PC-9 (cell line): ENCODE data around the gene DNAAF3. TPM values are rescaled to one million over a fixed set of nuclear protein-coding genes. Genes with fewer than 3 reads are reported as not detected.

ENCODE experiments used
- BruUV-seq: library from RNA; stranded (reverse); fragments of 400-500 nt; replicated peaks from 2 replicates; lab custom pipeline; 2021; lab: Mats Ljungman, UMichigan
- CTCF ChIA-PET: fragments of 300-600 bp; sonication (Branson Sonifier 250); formaldehyde crosslinking; loops from one replicate; lab custom pipeline; 2022; ENCODE audit warnings: antibody characterized with exemption; lab: Charles Lee
- POLR2A ChIA-PET: fragments of 300-600 bp; sonication (Branson Sonifier 250); formaldehyde crosslinking; loops from one replicate; lab custom pipeline; 2022; ENCODE audit warnings: antibody characterized with exemption; ENCODE audit not compliant: unreplicated experiment; lab: Charles Lee
- DNase-seq, 2 experiments: peaks; one replicate each; pipeline versions ENCODE4 v3.0.0 to v3.0.0-alpha.2; 2015 to 2022; ENCODE audit warnings: mixed read lengths in 1 of 2
- H2AFZ ChIP-seq: fragments of 200-600 bp; sonication (generic); 2 replicates; pipeline ENCODE4 v1.8.1; 2017; ENCODE audit warnings: antibody characterized with exemption
- H3F3A ChIP-seq: fragments of 200-600 bp; sonication (generic); 2 replicates; pipeline ENCODE4 v1.8.1; 2017; ENCODE audit warnings: antibody characterized with exemption, mild to moderate bottlenecking, low read depth; ENCODE audit not compliant: insufficient read depth
- H3K27ac ChIP-seq: fragments of 200-600 bp; sonication (generic); 2 replicates; pipeline ENCODE4 v1.6.1; 2016; ENCODE audit warnings: mixed run types
- H3K27me3 ChIP-seq: fragments of 200-600 bp; sonication (generic); 2 replicates; pipeline ENCODE4 v1.6.1; 2016; ENCODE audit warnings: low read depth, mixed run types; ENCODE audit not compliant: insufficient read depth
- H3K36me3 ChIP-seq: fragments of 200-600 bp; sonication (generic); 2 replicates; pipeline ENCODE4 v1.6.1; 2016; ENCODE audit warnings: low read depth, mixed run types
- H3K4me1 ChIP-seq: fragments of 200-600 bp; sonication (generic); replicated peaks from 2 replicates; pipeline ENCODE4 v1.6.1; 2016; ENCODE audit warnings: mixed run types; ENCODE audit not compliant: insufficient read depth
- H3K4me2 ChIP-seq: fragments of 200-600 bp; sonication (generic); 2 replicates; pipeline ENCODE4 v1.6.1; 2017; ENCODE audit warnings: mixed run types
- H3K4me3 ChIP-seq: fragments of 200-600 bp; sonication (generic); 2 replicates; pipeline ENCODE4 v1.6.1; 2016; ENCODE audit warnings: mixed run types
- H3K79me2 ChIP-seq: fragments of 200-600 bp; sonication (generic); 2 replicates; pipeline ENCODE4 v1.6.1; 2017; ENCODE audit warnings: low read depth, mixed run types
- H3K9me2 ChIP-seq: fragments of 200-600 bp; sonication (generic); 2 replicates; pipeline ENCODE4 v1.8.1; 2017; ENCODE audit warnings: mild to moderate bottlenecking; ENCODE audit not compliant: insufficient read depth
- H3K9me3 ChIP-seq: fragments of 200-600 bp; sonication (generic); 2 replicates; pipeline ENCODE4 v1.8.1; 2016; ENCODE audit warnings: low read depth; ENCODE audit not compliant: insufficient read depth
- H4K20me1 ChIP-seq: fragments of 200-600 bp; sonication (generic); 2 replicates; pipeline ENCODE4 v1.8.1; 2017; ENCODE audit not compliant: insufficient read depth
- EZH2 ChIP-seq: fragments of 200-600 bp; sonication (generic); IDR thresholded peaks from 2 replicates; pipeline ENCODE4 v1.8.0; 2017; ENCODE audit warnings: antibody characterized with exemption, low read depth
- intact Hi-C: fragments of 100-400 bp; cut with micrococcal nuclease; formaldehyde crosslinking; loops from one replicate; pipeline ENCODE4 v1.10.0; 2022; ENCODE audit not compliant: unreplicated experiment
- total RNA-seq: library from RNA; stranded (reverse); gene quantifications from 2 replicates; pipeline ENCODE4 v1.2.3, GENCODE V29; 2021
- TF ChIP-seq, protein P1 (sequence below): fragments of 200-600 bp; sonication (generic); conservative IDR thresholded peaks from 2 replicates; pipeline ENCODE4 v1.6.1; 2017; ENCODE audit warnings: mixed run types, antibody characterized with exemption, mild to moderate bottlenecking, moderate library complexity

The DNAAF3 gene
- total RNA-seq, 1 experiment from 2014 or later, result 51.8 TPM

DNA sequence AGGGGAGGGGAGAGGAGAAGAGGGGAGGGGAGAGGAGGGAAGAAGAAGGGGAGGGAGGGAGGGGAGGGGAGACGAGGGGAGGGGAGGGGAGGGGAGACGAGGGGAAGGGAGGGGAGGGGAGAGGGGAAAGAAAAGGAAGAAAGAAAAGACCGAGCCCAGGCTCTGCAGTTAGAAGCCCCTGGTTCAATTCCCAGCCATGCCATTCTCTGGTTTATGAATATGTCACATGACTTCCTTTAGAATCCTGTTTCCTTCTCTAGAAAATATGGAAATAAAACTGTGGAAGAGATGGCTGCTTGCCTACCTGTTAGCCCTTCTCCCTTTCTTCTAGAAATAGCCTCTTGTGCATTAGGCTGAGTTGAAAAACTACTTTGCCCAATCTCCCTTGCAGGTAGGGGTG, 31.7 kb downstream of the DNAAF3 start:
- no peak for DNase-seq
- no peak overlapping the region for H3K4me2 ChIP-seq
- no peaks in the 10 kb centered on the region for H3K27me3 ChIP-seq
- no peaks in the 10 kb centered on the region for H3K79me2 ChIP-seq
- H3K9me2 ChIP-seq, result no peaks in the 10 kb centered on the region
- H3K9me3 ChIP-seq, result no peaks in the 10 kb centered on the region
- intact Hi-C loops, result no loop called here
- ChIA-PET POLR2A (interaction anchor here (0.6 kb wide), 1 partner anchor 16 kb away, joined by 3 read pairs; no protein-coding TSS in a partner anchor), CTCF (interaction anchor here (0.6 kb wide), 1 partner anchor 333 kb away, joined by 5 read pairs; no protein-coding TSS in a partner anchor)
- no peak overlapping the region for H2AFZ ChIP-seq
- H3K4me3 ChIP-seq, result no peak overlapping the region
- no peaks in the 10 kb centered on the region for H4K20me1 ChIP-seq
- no peak overlapping the region for H3K27ac ChIP-seq
- H3K36me3 ChIP-seq, result no peaks in the 10 kb centered on the region
- no TSS peak for BruUV-seq
- no peak for TF ChIP-seq EZH2
- H3K4me1 ChIP-seq, result no peaks in the 10 kb centered on the region
- H3F3A ChIP-seq, result peaks cover 22% of the 10 kb centered on the region; the same call in 1 of the 2 replicates

DNA sequence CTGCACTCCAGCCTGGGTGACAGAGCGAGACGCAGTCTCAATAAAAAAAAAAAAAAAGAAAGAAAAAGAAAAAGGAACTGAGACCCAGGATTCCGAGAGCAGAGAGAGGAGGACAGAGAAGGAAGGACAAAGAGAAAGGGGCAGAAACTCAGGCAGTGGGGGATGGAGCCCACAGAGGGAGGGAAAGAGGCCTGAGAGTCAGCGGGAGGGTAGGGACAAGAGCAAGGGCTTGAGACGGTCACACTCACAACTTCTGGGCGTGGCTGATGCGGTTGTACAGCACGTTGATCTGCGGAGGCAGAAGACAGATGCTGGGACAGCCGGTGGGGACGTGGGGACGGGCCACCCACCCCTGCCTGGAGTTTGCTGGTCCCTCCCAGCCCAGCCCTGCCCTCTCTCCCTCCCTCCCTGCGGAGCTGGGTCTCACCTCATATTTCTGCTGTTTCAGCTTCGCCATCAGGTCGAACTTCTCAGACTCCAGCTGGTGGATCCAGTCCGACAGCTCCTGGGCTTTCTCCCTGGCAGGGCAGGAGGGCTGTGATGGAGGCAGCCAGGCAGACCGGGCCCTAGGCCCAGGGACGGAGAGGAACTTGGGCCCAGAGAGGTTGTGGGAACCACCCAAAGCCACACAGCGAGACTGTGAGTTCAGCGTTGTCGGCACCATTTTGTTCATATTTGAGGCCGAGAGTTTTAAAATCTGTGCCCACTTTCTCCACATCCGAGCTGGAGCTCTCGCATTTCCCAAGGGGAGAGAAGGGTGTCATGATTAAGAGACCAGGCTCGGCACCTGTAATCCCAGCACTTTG, 32.6 kb downstream of the DNAAF3 start:
- H3K36me3 ChIP-seq, result no peaks in the 10 kb centered on the region
- TF ChIP-seq EZH2, result no peak
- TF ChIP-seq, protein P1, sequence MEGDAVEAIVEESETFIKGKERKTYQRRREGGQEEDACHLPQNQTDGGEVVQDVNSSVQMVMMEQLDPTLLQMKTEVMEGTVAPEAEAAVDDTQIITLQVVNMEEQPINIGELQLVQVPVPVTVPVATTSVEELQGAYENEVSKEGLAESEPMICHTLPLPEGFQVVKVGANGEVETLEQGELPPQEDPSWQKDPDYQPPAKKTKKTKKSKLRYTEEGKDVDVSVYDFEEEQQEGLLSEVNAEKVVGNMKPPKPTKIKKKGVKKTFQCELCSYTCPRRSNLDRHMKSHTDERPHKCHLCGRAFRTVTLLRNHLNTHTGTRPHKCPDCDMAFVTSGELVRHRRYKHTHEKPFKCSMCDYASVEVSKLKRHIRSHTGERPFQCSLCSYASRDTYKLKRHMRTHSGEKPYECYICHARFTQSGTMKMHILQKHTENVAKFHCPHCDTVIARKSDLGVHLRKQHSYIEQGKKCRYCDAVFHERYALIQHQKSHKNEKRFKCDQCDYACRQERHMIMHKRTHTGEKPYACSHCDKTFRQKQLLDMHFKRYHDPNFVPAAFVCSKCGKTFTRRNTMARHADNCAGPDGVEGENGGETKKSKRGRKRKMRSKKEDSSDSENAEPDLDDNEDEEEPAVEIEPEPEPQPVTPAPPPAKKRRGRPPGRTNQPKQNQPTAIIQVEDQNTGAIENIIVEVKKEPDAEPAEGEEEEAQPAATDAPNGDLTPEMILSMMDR, result no peak
- no peak overlapping the region for H3K4me3 ChIP-seq
- H3K9me2 ChIP-seq, result no peaks in the 10 kb centered on the region
- no peaks in the 10 kb centered on the region for H3K79me2 ChIP-seq
- H4K20me1 ChIP-seq, result no peaks in the 10 kb centered on the region
- H3K9me3 ChIP-seq, result no peaks in the 10 kb centered on the region
- no peak overlapping the region for H2AFZ ChIP-seq
- ChIA-PET CTCF (interaction anchor here (1.1 kb wide), 1 partner anchor 27 kb away, joined by 4 read pairs; no protein-coding TSS in a partner anchor), POLR2A (no interaction called here)
- H3K4me2 ChIP-seq, result no peak overlapping the region
- H3F3A ChIP-seq, result peaks cover 22% of the 10 kb centered on the region; the same call in 1 of the 2 replicates
- intact Hi-C loops, result no loop called here
- no TSS peak for BruUV-seq
- no peaks in the 10 kb centered on the region for H3K4me1 ChIP-seq
- H3K27ac ChIP-seq, result no peak overlapping the region
- no peaks in the 10 kb centered on the region for H3K27me3 ChIP-seq
- no peak for DNase-seq

DNA sequence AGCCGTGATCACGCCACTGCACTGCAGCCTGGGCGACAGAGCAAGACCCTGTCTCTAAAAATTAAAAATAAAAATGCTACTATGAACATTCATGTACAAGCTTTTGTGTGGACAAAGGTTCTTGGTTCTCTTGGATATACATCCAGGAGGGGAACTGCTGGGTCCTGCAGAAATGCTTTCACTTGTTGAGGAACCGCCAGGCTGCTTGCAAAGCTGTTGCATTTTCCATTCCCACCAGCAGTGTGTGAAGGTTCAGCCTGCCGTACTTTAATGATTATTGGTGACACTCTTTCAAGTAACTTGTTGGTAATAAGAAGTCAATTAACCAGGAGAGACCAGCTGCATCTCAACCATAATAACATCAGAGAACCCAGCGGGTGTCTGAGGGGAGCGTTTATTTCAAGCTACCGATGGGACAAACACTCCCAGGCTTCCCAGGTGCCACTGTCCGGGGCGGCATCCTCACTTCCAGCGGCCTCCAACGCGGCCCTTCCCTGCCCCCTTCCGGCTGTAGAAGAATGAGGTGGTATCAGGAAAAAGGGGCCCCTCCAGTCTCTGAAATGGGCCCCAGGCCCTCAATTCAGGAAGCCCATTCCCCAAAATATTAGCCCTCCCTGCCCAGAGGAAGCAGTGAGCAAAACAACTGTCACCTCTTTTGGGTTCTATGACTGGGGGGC, 33.8 kb downstream of the DNAAF3 start:
- Histone ChIP-seq H3K36me3 (no peaks in the 10 kb centered on the region), H4K20me1 (no peaks in the 10 kb centered on the region), H3K4me1 (no peaks in the 10 kb centered on the region), H3K4me3 (no peak overlapping the region), H3K9me2 (no peaks in the 10 kb centered on the region), H2AFZ (no peak overlapping the region), H3K9me3 (no peaks in the 10 kb centered on the region), H3K79me2 (no peaks in the 10 kb centered on the region), H3K27me3 (no peaks in the 10 kb centered on the region), H3K27ac (no peak overlapping the region), H3K4me2 (no peak overlapping the region), H3F3A (peaks cover 22% of the 10 kb centered on the region; the same call in 1 of the 2 replicates)
- no TSS peak for BruUV-seq
- TF ChIP-seq, protein P1, result no peak
- TF ChIP-seq EZH2, result no peak
- intact Hi-C loops, result no loop called here
- POLR2A ChIA-PET, result no interaction called here
- CTCF ChIA-PET, result interaction anchor here (0.6 to 1.1 kb wide), 2 partner anchors 28 to 470 kb away, joined by 4 to 7 read pairs; no protein-coding TSS in a partner anchor
- no peak for DNase-seq
